AML-193 (cell line): ENCODE measurements around the gene INSYN2B.
A peak's percentile ranks its signal among the peaks of the same experiment; 100 is the strongest.

Source experiments
- DNase-seq, 2 experiments: peaks; one replicate each; lab custom pipeline; 2025; lab: John Stamatoyannopoulos, UW

Gene INSYN2B

DNA sequence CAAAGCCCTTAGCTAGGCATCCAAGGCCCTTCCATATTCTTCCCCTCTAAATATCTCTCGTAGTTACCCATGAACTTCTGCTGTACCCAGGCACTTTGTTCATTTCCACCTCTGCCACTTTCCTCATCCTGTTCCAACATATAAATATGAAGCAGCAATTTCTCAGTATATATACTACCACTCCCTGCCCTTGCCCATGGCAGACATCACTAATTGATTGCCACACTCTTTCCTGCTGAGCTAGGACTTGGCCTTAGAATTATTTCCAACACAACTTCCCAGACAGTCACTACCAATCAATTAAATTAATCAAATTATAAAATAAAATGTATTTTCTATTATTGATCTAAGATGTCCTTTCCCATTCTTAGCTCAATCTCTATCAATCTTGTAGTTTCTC is 8.5 kb downstream of the INSYN2B start:
- no peak for DNase-seq

DNA sequence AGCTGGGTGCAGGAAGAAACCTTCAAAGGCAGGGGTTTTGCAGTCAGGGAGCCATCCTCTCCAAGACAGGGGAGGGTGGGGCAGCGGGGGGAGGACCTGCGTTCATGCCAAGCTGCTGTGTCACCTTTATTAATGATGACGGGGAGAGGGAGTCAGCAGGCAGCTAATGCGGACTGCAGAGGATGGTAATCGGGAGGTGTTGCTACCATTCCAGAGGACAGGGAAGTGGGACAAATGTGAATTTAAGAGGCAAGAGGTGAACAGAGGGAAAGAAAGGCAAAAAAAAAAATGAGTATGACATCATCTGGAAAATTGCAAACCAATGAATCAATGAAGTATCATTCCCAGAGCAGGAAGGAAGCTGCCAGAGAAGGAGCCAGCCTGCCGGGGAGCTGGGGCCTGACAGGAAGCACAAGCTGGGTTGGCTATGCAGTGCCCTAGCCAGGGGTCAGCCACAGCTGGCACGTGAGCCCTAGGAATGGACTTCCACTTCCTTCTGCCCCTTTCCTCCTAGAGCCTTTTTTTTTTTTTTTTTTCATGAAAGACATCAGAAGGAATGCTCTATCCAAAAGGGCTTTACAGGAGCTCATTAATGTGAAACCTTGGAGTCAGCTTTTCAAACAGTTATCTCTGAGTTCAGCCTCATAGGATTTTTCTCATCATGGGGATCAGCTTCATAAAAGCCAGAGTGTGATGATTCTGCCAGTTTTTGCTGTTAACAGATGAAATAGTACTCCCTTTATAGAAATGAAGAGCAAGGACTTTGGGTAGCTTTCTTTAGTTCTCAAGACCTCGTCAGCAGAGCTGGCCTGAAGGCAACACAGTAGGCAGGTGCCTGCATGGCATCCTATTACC is 9.2 kb downstream of the INSYN2B start:
- no peak for DNase-seq

DNA sequence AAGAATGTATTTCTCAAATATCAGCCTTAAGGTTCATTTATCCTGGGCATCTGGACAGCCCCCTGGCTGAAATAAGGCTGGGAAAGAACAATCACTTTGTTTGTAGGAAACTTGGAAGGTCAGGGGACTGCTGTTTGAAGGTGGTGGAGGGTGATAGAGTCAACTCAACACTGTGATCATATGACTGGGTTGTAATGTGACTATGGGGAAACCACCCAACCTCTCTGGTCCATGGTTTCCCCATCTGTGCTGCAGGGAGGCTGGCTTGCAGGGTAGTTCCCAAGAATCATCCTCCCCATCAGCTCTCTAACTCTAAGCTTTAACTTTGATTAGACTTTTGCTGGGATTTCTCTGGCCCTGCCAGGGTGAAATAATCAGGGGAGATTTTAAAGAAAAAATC is 10.0 kb downstream of the INSYN2B start:
- no peak for DNase-seq

DNA sequence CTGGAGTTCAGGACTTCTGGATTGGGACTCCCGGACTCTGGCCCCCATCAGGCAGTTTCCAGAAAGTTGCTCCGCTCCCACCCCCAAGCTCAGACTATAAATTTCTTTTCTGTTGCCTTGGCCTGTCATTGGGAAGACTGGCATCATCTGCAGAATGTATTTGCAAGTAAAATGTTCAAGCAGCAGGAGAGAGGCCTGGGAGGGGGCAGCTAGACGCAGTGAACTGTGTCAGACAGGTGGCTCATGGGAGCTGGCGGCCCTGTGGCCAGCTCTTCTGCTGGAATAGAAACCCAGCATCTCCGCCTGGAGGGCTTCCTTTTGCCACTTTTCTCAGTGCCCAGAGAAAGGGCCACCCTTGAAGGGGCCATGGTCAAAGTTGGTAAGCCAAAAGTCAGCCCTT is 16.0 kb downstream of the INSYN2B start:
- no peak for DNase-seq

DNA sequence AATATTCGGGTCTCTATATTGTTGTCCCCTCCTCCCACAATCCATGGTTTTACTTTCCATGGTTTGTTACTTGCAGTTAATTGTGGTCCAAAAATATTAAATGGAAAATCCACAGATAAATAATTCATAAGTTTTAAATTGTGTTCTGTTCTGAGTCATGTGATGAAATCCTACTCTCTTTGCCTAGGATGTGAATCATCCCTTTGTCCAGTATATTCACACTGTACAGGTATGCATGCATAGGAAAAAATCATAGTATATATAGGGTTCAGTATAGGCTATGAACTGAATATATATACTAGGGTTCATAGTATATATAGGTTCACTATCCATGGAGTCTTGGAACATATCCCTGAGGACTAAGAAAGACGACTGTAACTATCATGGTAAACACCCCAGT is 19.6 kb downstream of the INSYN2B start:
- DNase-seq, result no peak

DNA sequence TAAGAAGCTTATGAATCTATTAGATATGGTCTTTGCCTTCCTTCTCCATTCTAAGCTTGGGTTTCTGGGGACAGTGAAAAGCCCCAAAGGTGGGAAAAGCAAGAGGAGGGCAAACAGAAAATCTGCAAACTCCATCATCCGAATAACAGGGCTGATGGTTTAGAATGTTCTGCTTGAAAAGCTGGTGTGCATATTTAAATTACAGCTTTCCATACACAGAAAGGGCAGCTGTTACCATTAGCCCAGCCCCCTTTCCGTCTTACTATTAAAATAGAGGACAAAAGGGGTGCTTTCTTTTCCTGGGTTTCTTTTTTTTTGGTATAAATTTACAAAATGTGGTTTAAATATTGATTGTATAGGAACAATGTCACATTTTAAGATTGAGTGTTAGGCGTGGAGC is 22.0 kb downstream of the INSYN2B start:
- DNase-seq, result no peak

DNA sequence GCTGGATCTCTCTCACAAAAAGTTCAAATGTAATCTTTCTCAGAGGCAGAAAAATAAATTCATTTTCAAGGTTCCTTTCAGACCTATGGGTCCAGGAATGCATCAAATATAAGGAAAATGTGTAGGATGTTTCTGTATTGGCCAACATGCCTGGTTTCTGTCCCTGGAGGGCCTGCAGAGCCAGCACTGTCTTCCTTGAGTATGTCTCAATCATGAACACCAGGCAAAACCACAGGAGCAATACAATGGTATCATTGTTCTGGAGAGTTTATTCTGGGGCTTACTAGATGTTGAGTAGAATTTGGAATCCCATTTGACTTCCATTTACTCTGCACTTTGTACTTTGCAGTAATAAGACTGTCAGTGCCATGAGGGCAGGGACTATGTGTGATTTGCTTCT is 23.5 kb downstream of the INSYN2B start:
- DNase-seq, result no peak

DNA sequence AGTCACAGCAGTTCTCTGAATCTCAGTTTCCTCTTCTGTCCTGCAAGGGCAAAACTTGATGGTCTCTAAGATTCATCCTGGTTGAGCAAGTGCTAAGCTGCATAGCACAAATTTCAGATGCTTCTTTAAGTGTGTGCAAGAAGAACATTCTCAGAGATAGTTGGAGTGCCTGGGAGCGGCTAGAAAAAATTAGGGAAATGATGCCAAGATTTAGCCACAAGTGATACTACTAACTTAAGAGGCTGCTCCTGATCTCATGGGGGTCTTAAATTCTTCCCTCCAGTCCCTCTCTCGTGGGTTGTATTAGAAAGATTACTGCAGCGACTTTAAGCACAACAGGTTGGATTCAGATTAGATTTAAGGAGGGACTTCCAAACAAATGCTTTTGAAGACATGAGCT is 24.2 kb downstream of the INSYN2B start:
- no peak for DNase-seq

DNA sequence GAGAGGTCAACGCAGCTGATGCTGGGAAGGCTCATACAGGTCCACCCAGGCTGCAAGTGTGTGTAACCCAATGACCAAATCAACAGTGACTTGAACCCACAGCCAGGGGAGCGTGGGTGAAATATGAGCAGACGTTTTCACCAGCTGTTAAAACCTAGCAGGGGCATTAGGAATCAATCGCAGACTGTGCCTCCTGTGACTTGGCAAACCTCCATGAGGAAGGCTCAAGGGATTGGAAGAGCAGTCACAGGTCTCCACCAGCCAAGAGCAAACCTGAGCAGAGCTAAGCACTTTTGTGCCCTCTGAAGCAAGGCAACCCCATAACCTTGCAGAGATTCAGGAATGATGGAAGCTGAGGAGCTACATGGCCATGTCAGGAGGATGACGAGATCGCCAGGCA is 25.5 kb downstream of the INSYN2B start:
- no peak for DNase-seq

DNA sequence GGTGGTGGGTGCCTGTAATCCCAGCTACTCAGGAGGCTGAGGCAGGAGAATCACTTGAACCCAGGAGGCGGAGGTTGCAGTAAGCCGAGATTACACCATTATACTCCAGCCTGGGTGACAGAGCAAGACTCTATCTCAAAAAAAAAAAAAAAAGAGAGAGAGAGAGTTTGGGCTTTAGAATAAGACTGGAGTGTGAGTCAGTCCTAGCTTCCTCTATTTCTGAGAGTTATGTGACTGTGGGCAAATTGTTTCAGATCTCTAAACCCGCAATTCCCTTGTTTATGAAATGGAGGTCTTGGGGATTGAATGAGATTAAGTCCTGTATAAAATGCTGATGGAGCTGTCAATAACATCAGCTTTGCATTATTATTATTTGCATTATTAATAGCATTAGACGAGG is 27.1 kb downstream of the INSYN2B start:
- DNase-seq, result peak; percentile 10 to 11

DNA sequence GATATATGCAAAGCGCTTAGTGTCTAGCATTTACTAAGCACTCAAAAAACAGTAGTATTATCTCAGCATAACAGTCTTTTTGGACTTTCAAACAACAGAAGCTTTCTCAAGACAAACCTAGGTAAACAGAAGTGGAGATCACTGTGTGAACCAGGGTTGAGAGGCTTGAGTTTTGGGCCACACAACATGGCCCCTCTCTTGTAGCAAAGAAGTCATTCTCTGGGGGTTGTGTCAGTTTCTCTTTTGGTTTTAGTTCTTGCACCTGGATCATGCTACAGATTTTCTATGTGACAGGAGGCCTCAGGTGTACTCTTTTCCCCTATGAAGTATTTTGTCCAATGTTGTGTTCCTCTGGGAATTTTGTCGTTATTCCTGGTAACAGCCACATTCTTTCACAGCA is 30.0 kb downstream of the INSYN2B start:
- DNase-seq, result no peak

DNA sequence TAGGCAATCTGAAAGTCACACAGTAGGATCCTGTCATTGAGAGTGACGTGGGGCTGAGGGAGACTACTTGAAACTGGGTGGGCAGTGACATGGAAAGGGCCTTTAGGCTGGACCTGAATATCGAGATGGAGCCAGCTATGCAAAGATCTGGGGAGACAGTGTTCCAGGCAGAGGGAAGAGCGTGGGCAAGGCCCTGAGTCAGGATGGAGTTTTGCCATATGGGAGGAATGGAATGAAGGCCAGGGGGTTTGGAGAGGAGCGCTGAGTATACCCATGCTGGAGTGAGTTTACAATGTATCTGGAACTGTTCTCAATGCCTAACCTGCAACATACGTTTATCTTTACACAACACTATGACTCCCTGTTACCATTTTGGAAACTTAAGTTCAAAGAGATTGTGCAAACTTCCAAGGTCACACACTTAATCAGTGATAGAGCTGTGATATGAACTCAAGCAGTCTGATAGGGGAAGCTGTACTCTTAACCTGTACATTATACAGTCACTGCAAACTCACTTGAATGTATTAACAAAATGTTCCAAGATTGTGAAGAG is 33.5 kb downstream of the INSYN2B start:
- no peak for DNase-seq

DNA sequence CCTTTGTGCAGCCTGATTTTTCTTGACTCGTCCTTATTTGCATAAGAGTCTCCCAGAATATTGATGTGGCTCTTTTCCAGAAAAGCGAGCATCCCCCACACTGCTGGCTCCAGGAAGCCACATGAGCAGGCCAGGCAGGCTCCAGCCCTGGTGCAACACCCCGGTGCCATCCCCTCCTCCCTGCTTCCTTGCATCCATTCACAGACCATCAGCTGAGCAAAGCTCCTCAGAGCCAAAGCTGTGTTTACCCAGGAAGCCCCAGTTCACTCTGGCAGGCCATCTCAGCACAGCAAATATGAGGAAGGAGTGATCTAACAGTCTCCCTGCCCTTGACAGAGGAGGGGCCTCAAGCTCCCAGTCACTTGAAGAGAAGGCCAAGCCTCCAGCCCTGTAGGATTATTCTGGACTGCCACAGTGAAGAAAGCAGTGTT is 34.4 kb downstream of the INSYN2B start:
- DNase-seq, result no peak

DNA sequence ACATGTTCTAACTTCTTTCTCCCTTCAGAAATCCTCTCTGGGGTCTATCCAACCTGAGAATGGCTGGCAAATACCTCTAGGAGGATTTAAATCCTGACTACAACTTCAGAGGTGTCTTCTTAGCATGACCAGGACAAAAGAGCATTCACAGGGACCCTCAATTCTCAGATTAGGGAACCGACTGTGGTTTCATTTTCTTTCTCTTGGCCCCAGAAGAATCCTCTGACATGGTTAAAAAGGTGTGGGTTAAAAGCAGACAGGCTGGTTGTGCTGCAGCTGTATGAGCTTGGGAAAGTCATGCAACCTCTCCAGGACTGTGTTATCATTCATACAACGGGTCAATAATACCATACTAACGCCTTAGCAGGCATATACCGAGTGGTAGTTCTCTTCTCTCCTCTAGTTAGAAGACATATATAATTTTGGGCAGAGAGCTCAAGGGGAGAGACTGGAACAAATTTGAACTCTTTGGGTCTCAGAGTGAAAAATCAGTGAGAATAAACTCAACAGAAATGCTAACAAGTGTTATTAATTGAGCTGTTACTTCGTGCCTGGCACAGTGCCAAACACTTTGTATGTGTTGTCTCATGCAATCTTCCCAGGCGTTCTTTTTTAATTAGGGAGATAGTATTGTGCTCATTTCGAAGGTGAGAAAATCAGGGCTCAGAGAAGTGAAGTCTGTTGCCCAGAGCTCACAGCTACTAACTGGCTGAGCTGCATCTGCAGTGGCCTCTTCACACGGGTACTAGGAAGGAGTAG is 35.2 kb downstream of the INSYN2B start:
- no peak for DNase-seq

DNA sequence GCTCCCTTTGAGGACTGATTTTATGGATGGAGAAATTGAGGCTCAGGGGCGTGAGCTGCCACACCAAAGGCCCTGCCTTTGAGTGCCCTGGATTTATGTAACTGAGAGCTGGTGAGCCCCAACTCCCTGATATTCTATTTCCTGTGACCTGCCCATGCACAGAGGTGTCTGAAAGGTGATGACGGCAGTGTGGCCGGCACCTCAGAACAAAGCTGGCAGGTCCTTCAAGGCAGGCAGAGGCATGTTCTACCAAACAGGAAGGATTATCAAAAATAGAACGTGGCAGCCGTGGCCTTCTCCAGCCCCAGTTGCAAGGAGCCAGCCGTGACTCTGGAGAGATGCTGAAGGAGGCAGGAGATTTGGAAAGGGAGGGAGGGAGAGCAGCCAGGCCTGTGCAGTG is 36.2 kb downstream of the INSYN2B start:
- DNase-seq, result no peak

DNA sequence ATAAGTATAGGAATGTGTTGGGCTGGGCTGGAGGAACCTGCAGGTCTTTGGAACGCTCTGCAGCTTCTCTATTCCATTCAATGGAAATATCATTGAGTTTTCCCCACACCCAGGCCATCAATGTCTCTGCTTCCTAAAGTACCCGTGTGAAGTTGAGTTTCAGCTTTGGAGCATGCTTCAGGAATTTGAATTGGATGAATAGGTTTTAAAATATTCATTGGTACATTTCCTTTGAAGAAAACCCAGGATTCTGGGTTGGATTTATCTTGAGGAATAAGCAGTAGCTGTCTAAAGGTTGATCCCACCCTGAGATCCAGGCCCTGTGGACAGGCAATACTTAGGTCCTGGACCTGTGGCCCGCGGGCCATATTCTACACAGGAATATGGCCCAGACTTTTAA is 37.3 kb downstream of the INSYN2B start:
- no peak for DNase-seq

DNA sequence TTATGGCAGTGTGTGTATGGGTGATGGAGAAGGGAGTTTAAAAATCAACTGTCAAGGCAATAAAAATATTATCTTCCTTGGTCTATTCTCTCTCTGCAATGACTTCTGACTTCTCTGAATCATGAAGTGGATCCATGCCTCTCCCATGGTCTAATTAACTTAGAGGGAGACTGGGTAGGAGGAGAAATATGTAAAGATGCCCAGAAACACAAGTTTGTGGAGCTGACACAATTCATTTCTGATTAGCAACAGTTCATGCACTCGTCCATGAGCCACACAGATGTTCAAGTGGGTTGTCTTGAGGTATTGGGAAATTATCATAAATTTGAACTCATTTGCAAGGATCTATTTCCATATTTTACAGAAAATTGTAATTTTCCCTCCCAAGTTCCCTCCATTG is 38.1 kb downstream of the INSYN2B start:
- no peak for DNase-seq

DNA sequence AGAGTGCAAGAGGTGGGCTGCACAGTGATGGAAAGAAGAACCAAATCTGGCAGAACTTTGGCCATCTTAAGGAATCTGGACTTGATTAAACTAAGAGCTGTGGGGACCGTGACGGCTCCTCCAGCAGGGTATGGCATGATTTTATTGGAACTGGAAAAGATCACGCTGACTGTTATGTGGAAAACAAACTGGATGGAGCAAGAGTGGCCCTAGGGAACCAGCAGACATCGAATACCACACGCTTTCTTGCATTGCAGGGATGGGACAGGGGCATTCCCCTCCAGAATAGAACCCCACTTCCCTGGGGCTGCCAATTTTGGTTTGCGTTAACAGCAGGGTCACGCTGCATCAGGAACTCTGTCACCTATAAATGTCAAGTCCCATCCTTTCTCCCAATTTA is 38.8 kb downstream of the INSYN2B start:
- no peak for DNase-seq

DNA sequence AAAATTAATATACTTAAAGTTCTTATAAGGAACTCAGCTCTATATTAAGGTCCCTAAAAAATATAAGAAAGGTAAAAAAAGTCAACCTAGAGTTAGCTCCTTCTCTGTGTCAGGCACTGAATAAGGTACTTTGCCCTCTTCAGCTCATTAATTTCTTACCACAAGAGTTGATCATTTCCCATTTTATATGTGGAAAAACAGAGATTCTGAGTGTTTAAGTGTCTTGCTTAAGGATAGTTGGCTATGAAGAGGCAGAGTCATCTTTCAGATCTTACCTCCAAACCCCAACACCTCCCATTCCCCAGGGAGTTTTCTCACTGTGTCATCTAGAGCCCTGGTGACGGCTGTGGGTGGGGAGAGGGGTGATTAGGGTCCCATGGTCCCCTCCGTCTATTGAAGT is 40.6 kb downstream of the INSYN2B start:
- DNase-seq, result no peak

DNA sequence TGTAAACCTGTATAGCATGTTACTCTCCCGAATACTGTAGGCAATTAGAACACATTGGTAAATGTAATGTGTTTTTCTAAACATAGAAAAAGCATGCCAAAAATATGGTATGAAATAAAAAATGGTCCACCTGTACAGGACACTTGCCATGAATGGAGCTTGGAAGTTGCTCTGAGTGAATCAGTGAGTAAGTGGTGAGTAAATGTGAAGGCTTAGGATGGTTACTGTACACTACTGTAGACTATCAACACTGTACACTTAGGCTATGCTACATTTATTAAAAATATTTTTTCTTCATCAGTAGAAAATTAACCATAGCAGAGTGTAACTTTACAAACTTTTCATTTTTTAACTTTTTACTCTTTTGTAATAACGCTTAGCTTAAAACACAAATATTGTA is 41.9 kb downstream of the INSYN2B start:
- no peak for DNase-seq

DNA sequence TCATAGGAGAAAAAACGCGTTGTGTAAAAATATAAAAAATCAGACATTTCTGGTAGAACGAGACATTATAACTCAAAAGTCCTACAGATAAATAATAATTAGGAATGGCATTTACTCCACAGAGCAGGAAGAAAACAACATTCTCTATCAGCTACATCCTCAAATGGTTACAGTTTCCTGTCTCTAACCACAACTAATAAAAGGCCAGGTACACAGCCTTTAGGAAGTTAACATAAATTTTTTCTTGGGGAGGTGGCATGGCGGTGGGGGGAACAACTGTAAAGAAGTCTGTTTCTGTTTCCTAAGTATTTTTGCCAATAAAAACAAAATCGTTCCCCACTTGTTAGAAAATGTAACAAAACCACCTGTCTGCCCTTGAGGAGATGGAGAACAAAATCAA is 44.5 kb downstream of the INSYN2B start:
- no peak for DNase-seq

DNA sequence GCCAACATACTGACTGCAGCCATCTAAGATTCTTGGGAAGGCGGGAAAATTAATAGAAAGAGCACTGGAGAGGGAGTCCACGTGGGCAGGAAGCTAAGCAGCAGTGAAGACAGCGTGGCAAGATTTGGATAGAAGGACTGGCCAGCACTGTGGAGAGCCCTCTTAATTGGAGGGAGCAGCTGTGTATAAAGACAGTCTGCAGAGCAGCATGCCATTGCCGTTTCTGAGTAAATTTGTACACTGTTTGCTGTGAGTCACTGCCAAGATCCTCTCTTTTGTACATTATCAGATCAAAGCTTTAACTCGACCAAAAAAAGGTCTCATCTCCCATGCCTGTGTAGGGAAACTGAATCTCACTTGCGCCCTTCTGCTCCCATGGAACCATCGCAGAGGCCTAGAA is 45.3 kb downstream of the INSYN2B start:
- no peak for DNase-seq

DNA sequence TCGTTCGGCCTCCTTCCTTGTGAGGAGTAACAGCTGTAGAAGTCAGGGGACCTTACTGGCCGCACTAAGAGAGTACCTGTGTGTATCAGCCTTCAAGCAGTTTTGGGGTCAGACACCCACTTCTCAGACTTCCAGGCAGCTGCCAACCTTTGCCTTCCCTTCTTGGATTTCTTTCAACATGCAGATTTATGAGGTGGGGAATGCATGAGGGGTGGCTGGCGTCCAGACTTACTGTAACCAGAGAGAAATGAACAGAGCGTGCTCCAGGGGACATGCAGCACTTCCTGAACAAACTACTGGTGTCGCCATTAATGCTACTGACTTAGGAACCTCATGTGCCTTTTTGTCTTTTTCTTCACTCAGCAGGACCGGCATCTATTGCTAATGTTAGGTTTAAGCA is 46.7 kb downstream of the INSYN2B start:
- DNase-seq, result no peak
